Kasumi-1 (cell line): ENCODE results near the gene DIAPH2.

ENCODE experiments used
- DNase-seq, 2 experiments: peaks; one replicate each; lab custom pipeline; 2025; lab: John Stamatoyannopoulos, UW

The DIAPH2 gene

GRCh38 chrX:97057349-97057909, 372.8 kb downstream of the DIAPH2 start:
- no peak for DNase-seq

DNA sequence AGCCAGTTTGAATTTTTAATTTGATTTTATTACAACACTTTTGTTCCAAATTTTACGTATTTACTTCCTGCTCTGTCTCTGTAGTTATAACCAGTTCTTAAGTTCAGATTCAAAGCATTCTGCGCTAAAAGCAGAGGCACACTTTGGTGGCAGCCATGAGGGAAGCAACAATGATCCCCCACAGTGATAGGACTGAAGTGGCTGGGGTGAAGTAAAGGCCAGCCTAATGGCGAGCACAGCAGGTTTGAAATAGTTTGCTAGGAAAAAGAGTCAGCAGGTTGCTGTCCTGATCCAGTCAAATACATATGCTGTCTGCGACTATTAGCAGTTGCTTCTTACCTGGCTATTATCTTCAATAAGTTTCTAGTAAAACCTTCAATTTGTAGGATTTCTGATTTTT, 375.4 kb downstream of the DIAPH2 start:
- DNase-seq: no peak

DNA sequence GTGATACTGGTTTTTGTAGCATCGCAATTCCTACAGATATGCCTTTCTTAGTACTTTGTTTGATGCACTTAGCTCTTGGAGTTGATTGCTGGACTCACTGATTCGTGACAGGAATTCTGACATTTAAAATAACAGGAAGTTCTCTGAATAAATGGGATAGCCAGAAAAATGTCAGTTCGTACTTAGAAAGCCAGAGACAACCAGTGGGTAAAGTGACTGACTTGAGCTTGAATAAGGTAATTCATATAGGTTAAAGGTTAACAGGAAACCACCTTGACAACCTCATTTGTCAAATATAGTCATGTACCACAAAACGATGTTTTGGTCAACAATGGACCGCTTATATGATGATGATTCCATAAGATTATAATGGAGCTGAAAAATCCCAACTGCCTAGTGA, 380.4 kb downstream of the DIAPH2 start:
- no peak for DNase-seq

GRCh38 chrX:97065973-97066372, 381.3 kb downstream of the DIAPH2 start:
- DNase-seq: no peak

GRCh38 chrX:97066381-97066780, 381.7 kb downstream of the DIAPH2 start:
- DNase-seq: no peak

DNA sequence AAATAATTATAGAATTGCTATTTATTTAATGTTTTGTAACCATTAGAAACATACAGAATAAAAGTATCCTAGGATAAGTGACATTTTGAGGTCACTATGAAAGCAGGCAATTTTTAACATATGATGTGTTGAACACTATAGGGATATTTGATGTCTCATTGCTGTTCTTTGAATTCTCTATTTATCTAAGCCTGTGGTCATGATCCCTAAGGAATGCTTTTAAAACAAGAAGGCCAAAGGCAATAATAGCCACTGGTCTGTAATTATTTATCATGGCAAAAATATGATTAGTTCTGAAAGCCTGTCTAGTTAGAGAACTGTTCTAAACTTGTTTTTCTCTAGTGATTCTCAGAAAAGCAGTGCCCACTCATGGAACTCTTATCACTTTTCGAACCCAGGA, 385.7 kb downstream of the DIAPH2 start:
- DNase-seq: no peak

GRCh38 chrX:97074400-97074799, 389.8 kb downstream of the DIAPH2 start:
- DNase-seq: no peak

- DNase-seq: no peak
These were observed 404.5 kb downstream of the DIAPH2 start for GRCh38 chrX:97089116-97089515.

GRCh38 chrX:97096385-97096784, 411.7 kb downstream of the DIAPH2 start:
- DNase-seq: no peak

DNA sequence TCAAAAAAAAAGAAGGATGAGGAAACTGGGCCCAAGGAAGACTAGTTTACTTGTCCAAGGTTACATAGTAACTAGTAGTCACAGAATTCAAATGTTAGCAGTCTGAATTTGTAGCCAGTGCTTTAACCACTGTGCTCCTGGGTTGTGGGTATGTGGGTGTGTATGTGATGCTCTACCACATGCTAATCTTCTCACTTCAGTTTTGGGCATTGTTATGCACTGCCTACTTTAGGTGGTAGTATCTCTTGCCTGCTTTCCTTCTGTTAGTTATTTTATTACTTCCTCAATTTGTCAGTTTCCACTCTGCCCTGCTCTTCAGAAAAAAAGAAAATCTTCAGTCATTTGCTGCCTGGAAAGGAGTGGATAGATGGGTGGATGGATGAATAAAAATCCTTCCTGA, 418.3 kb downstream of the DIAPH2 start:
- peak; percentile 4 to 20 for DNase-seq

DNA sequence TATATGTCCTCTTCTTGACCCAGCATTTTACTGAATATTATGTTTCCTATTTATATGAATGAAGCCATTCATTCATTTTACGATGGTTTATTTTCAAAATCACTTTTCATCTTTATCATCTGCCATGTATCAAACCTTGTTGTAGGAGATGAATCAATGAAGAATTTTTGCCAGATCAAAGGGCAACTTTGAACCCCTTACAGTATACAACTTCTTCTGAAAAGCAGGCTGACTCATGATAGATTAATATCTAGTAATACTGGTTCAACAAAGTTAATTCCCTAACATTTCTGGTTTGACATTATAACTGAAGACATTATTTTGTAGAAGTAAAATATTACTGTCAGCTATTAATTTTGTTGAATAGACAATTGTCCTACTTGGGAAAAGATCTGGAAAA, 425.1 kb downstream of the DIAPH2 start:
- no peak for DNase-seq

- DNase-seq: no peak
These were observed 432.9 kb downstream of the DIAPH2 start for GRCh38 chrX:97117572-97117971.

- DNase-seq: no peak
These were observed 434.9 kb downstream of the DIAPH2 start for GRCh38 chrX:97119474-97120109.

- no peak for DNase-seq
These were observed 438.4 kb downstream of the DIAPH2 start for GRCh38 chrX:97123001-97123400.

DNA sequence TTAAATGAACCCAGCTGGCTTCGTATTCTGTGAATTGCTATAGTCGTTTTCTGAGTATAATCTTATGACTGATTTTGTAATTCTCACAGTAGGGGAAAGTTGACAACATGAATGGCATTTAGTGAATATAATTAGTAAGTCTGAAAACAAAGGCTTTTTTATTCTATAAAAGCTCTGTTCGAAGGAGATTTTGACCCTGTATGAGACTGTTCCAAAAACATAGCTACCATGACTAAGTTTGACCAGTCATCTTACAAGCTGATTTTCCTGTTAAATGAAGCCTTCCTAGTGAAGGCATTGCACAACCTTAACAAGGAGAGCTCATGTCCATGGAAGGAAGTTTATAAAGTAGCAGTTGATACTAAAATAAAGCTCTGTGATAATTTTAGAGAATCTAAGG, 441.4 kb downstream of the DIAPH2 start:
- DNase-seq: no peak

DNA sequence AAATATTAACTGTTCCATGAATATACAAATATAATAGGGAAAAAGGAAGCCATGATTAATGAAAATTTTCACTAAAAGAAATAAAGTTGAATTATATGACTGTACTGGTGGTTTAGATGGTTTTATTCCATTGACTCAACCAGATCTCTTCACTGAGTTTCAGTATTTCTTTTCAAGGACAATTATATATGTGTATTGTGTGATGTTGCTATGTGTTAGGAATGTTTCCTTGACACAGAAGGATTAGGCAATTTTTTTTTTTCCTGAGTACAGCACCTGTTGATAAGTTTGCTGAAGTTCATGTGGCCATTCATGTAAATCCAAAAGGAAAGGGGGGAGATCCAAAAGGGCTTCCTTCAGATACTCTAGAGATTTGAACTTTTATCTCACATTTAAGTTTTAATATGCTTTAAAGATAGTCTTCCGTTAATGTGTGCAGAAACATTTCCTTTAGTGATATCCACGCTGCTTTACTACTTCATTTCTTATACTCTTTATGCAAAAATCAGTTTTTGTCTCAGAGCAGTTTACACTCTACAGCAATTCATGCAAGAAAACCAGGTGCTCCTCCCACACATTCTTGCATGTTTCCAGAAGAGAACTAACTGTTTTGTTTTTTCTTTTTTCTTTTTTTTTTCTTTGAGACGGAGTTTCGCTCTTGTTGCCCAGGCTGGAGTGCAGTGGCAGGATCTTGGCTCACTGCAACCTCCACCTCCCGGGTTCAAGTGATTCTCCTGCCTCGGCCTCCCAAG, 448.2 kb downstream of the DIAPH2 start:
- DNase-seq: no peak

DNA sequence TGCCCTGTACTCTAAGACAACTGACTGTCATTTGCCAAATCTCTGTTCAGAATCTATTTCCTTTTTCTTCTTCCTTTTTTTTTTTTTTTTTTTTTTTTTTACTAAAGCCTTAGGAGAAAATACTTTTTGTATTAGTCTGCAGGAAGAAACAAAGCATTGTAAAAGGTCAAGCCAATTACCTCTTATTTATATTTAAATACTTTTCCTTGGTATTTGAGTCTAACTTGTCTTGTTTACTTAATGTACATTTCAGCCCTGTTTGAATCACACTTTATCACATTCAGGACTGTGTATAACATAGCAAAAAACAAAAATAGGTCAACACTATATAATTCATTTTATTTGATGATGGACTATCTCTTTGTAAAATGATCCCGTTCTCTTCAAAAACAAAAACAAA, 461.3 kb downstream of the DIAPH2 start:
- DNase-seq: no peak

DNA sequence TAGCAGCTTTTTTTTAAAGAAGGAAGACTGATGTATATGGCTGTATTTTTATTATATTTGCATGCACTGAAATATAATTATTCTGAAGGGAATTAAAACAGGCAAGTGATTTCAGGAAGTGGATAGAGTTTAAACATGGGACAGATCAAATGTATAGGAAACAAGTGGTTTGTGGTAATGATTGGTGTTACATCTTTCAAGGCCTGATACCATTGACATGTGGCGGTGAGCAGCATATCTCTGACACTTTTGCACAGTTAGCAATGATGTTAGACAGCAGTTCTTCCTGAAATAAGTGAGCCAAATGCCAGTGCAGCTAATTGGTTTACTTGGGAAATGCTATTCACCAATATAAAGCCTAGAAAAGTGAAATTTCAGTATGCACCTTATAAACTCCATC, 471.2 kb downstream of the DIAPH2 start:
- DNase-seq: peak; percentile 26 to 37

DNA sequence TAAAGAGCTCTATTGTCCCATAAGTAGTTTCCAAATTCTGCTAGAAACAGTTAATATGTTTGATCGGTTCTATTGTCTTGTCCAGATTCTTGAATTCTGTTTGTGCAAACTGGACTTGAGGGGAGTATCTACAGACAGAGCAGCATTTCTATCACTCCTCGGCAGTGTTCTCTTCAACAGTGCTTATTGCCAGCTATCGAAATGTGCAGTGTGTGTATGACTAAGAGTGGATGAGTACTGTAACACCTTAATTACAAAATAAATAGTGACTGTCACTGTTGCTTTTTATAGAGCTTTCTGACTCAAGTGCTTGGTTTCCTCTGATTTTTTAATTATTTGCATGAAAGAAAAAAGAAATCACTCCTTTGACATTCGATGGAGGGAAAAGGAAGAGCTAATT, 473.6 kb downstream of the DIAPH2 start:
- no peak for DNase-seq

- no peak for DNase-seq
These were observed 475.5 kb downstream of the DIAPH2 start for GRCh38 chrX:97159916-97160800.

- DNase-seq: no peak
These were observed 482.7 kb downstream of the DIAPH2 start for GRCh38 chrX:97167333-97167732.

DNA sequence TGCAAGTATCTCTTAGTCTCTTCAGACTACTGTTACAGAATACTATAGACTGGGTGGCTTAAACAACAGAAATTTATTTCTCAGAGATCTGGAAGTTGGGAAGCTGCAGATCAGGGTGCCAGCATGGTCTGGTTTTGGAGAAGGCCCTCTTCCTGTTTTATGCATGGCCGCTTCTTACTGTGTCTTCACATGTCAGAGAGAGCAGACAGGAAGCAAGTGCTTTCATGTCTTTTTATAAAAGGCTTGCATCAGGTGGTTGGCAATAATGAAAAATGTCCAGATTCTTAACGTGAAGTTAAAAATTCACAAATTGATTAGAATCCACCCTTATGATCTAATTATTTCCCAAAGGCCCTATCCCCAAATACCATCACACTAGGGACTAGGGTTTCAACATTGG, 484.0 kb downstream of the DIAPH2 start:
- peak; percentile 11 to 12 for DNase-seq

GRCh38 chrX:97175147-97175546, 490.5 kb downstream of the DIAPH2 start:
- DNase-seq: no peak
